ENCODE data around the gene HBM.

DNA sequence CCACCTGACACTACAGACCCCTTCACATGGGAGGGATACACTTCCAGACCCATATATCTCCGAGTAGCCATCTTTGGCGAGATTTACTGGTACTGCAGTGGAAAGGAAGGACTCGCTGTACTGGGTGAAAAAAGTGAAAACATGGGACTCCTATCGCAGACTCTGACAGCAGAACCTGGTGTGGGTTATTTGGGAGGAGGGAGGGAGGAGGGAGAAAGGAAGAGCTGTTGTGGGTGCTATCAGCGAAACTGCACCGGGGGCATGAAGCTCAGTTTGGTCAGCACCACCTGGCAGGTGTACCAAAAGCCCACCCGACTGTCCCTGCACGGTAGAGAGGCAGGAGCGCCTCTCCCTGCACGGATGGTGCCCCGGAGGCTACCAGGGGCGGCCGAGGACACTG lies 19.4 kb downstream of the HBM start:
- TF ChIP-seq CTCF (IDR thresholded peaks at IDR 0.05) (no peak), POLR2A (IDR thresholded peaks at IDR 0.05) (no peak)

Measured in heart left ventricle (tissue), 13 donors.